Astrocyte of the spinal cord (primary cell): ENCODE results near the gene SLC47A1.

Experiments used
- DNase-seq: peaks from one replicate; pipeline ENCODE4 v3.0.0; 2011; ENCODE audit warnings: low read depth, low spot score
- H3K4me3 ChIP-seq: 2 replicates; pipeline ENCODE4 v1.5.1; 2011; ENCODE audit warnings: low read depth, mild to moderate bottlenecking, low read length, moderate library complexity
- CTCF ChIP-seq: IDR thresholded peaks from 2 replicates; pipeline ENCODE4 v1.5.1; 2012; ENCODE audit warnings: low read depth, mild to moderate bottlenecking, low read length, inconsistent platforms
- in situ Hi-C: cut with HindIII; loops from 2 replicates; pipeline ENCODE4 v1.10.0; 2017; ENCODE audit warnings: low sequenced_read_pairs

The SLC47A1 gene

GRCh38 chr17:19583871-19584270 lies 50.2 kb downstream of the SLC47A1 start:
- DNase-seq, result no peak
- in situ Hi-C loops, result no loop called here
- no peak overlapping the region for H3K4me3 ChIP-seq
- no peak for TF ChIP-seq CTCF

- no peak for TF ChIP-seq CTCF
- in situ Hi-C loops, result no loop called here
- H3K4me3 ChIP-seq, result no peak overlapping the region
- DNase-seq, result no peak
Observed at GRCh38 chr17:19590451-19590850, 56.8 kb downstream of the SLC47A1 start.

- in situ Hi-C loops, result no loop called here
- TF ChIP-seq CTCF, result no peak
- no peak for DNase-seq
Observed at GRCh38 chr17:19590912-19591551, 57.4 kb downstream of the SLC47A1 start.

GRCh38 chr17:19592316-19592715 lies 58.7 kb downstream of the SLC47A1 start:
- in situ Hi-C loops, result no loop called here
- no peak overlapping the region for H3K4me3 ChIP-seq
- TF ChIP-seq CTCF, result no peak
- DNase-seq, result no peak

More at GRCh38 chr17:19590912-19591551, 57.4 kb downstream of the SLC47A1 start:
- H3K4me3 ChIP-seq, result no peak overlapping the region

GRCh38 chr17:19596869-19597268 lies 63.2 kb downstream of the SLC47A1 start:
- in situ Hi-C loops, result no loop called here
- DNase-seq, result no peak
- H3K4me3 ChIP-seq, result no peak overlapping the region
- TF ChIP-seq CTCF, result no peak

GRCh38 chr17:19610311-19610710 lies 76.7 kb downstream of the SLC47A1 start:
- no peak overlapping the region for H3K4me3 ChIP-seq
- TF ChIP-seq CTCF, result no peak
- in situ Hi-C loops, result no loop called here
- DNase-seq, result no peak
